NCI-H1092 (cell line): ENCODE data around the gene PFKFB3.

Source experiments
- DNase-seq: peaks from one replicate; lab custom pipeline; 2025; lab: John Stamatoyannopoulos, UW

PFKFB3 gene

DNA sequence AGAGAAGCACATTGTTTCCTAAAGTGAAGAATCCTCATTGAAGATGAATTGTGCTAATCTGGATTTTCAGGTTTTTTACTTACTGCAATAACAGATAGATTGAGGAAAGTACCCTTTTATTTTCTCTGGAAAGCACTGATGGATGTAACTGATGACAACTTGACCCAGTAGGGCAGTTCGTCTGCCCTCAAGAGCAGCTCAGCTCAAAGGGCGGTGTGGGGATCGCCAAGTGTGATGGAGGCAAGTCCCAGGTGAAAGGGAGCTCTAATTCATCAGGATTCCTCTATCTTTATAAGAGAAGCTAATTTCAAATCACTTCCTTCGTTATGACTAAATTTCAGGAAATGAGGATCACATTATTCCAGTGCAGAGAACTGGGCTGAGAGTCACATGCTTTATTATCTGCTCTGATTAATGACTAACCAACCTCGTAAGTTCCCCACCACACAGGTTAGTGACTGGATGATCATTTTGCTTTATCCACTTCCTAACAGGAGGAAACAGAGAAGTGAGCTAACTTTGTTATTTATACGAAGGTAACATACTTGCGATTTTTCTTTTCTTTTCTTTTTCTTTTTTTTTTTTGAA, 98.8 kb downstream of the PFKFB3 start:
- no peak for DNase-seq
